GM18861 (cell line): Measurements from ENCODE around the gene NBEA.
A peak's percentile ranks its signal among the peaks of the same experiment; 100 is the strongest.

Source experiments
- ATAC-seq: cut with Tn5 transposase; IDR thresholded peaks from one replicate; pipeline ENCODE4 v1.9.1; 2021; ENCODE audit not compliant: unreplicated experiment

NBEA gene

GRCh38 chr13:35260316-35260715 is 318.2 kb downstream of the NBEA start:
- no peak for ATAC-seq

- ATAC-seq: no peak
These were observed 324.3 kb downstream of the NBEA start for GRCh38 chr13:35266412-35266811.

GRCh38 chr13:35278917-35279316 is 336.8 kb downstream of the NBEA start:
- no peak for ATAC-seq

- no peak for ATAC-seq
These were observed 337.4 kb downstream of the NBEA start for GRCh38 chr13:35279500-35279899.

GRCh38 chr13:35283856-35284255 is 341.8 kb downstream of the NBEA start:
- no peak for ATAC-seq

- no peak for ATAC-seq
These were observed 343.6 kb downstream of the NBEA start for GRCh38 chr13:35285677-35286076.

- ATAC-seq: no peak
These were observed 350.3 kb downstream of the NBEA start for GRCh38 chr13:35292329-35292728.

GRCh38 chr13:35293579-35294226 is 351.6 kb downstream of the NBEA start:
- no peak for ATAC-seq

- ATAC-seq: no peak
These were observed 367.6 kb downstream of the NBEA start for GRCh38 chr13:35309706-35310105.

- ATAC-seq: no peak
These were observed 390.1 kb downstream of the NBEA start for GRCh38 chr13:35332134-35332533.

GRCh38 chr13:35333157-35333556 is 391.1 kb downstream of the NBEA start:
- ATAC-seq: no peak

- no peak for ATAC-seq
These were observed 400.4 kb downstream of the NBEA start for GRCh38 chr13:35342440-35342839.

GRCh38 chr13:35343417-35343816 is 401.3 kb downstream of the NBEA start:
- no peak for ATAC-seq

GRCh38 chr13:35345992-35346391 is 403.9 kb downstream of the NBEA start:
- ATAC-seq: no peak

GRCh38 chr13:35346494-35346893 is 404.4 kb downstream of the NBEA start:
- ATAC-seq: no peak

- no peak for ATAC-seq
These were observed 405.7 kb downstream of the NBEA start for GRCh38 chr13:35347679-35348205.

GRCh38 chr13:35349052-35349451 is 407.0 kb downstream of the NBEA start:
- peak; percentile 23 for ATAC-seq

GRCh38 chr13:35349673-35350278 is 407.7 kb downstream of the NBEA start:
- ATAC-seq: peak; percentile 81

- no peak for ATAC-seq
These were observed 412.2 kb downstream of the NBEA start for GRCh38 chr13:35354285-35354684.

- ATAC-seq: no peak
These were observed 412.8 kb downstream of the NBEA start for GRCh38 chr13:35354882-35355281.

- ATAC-seq: no peak
These were observed 414.5 kb downstream of the NBEA start for GRCh38 chr13:35356572-35356971.

- no peak for ATAC-seq
These were observed 423.8 kb downstream of the NBEA start for GRCh38 chr13:35365883-35366282.

GRCh38 chr13:35367586-35367985 is 425.5 kb downstream of the NBEA start:
- ATAC-seq: no peak
